ENCODE results near the gene ZNF513.
"Not testable (repeated sequence)": the region's sequence is repeated elsewhere in the genome, so short reads cannot be mapped to it uniquely, and the experiment has no call there.

Gene ZNF513

DNA sequence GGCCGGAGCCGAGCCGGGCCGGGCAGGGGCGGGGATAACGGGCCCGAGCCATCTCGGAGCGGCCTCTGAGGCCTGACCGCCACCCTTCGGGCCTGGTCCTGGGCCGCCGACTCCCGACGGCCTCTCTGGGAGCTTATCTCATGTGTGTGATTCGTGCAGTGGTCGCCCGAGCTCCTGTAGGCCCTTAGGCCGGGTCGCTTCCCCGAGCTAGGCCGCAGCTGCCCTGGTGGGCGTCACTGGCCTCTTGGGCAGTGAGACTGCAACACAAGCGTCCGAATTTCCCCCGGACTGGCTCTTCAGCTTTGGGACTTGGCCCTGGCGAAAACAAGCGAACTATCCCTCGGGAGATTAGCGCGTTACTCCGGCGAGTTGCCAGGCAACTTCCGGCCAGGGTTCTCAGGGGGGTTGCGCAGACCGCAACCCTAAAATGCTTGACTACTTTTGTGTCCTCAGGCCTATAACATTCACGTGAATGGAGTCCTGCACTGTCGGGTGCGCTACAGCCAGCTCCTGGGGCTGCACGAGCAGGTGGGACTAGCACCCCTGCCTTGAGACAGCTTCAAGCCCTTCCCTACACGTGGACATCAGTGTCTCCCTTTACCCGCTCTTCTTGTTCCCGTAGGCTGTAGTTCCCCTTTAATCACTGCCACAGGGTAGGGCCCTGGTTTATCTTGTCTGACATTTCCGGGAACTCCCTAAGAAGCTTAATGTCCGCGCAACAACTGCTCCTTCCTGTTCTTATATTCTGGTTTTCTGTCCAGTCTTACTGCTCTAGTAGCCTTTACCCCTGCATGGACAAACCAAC, 9.5 kb downstream of the ZNF513 start:
- intact Hi-C loops (cut with DNase I): loop anchor here (1.0 to 5.0 kb wide), 4 partner anchors 9 to 159 kb away; partner anchors contain the start of genes ATRAID, GTF3C2, NRBP1 and SLC5A6
- peak in 6 of 42 donors; percentile 5 to 54 (median 14) for DNase-seq

GRCh38 chr2:27370026-27370815, 10.3 kb downstream of the ZNF513 start, which contains the start of the genes EIF2B4 and SNX17:
Gene EIF2B4 (minus strand): TSS chr2:27370338. CDS start chr2:27370314, 24 bp downstream.
Gene SNX17 (plus strand): TSS chr2:27370616. CDS start chr2:27370744, 128 bp downstream.
- peak; percentile 97 to 100 (median 100) for DNase-seq
- intact Hi-C loops (cut with DNase I): loop anchor here (1.0 to 5.0 kb wide), 4 partner anchors 10 to 158 kb away; partner anchors contain the start of genes ATRAID, GTF3C2, NRBP1 and SLC5A6

DNA sequence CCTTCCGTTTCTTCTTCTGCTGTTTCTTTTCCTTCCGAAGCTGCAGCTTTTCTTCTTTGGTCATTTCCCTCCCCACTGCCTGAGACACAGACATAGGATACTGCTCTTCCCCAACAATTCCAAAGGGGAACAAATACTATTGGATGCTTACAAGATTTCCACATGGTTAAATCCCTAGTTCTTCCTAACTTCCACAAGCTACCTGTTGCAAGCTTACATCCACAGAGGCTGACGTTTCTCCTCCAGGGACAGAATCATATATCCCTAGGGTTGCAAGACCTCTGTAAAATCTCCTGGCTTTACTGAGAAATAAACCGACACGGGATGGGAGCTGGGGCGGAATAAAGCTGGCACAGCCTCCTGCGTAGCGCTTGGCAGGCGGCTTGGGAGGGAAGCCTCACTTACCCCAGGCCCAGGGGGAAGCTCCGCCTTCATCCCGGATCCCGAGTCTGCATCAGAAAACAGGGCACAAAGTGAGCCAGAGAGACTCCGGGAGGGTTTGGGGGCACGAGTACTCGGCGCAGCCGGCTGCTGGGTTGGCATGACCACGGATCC, 11.0 kb downstream of the ZNF513 start:
- intact Hi-C loops (cut with DNase I): loop anchor here (1.0 to 5.0 kb wide), 4 partner anchors 11 to 157 kb away; partner anchors contain the start of genes ATRAID, GTF3C2, NRBP1 and SLC5A6
- peak in 36 of 42 donors; percentile 24 to 78 (median 58) for DNase-seq

DNA sequence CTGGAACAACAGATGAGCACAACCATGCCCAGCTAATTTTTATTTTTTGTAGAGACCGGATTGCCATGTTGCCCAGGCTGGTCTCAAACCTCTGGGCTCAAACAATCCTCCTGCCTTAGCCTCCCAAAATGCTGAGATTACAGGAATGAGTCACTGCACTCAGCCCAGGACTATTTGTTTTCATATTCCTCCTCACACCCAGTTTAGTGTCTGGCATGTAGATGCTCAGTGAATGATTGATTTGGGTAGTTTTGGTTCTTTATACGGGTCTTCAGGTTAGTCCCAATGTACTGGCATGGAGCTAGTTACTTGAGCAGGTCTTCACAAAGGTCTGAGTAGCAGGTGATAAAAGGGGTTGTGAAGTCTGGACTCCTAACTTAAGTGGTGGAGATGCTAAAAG, 16.6 kb downstream of the ZNF513 start:
- intact Hi-C loops (cut with DNase I): no loop called here
- no peak for DNase-seq

DNA sequence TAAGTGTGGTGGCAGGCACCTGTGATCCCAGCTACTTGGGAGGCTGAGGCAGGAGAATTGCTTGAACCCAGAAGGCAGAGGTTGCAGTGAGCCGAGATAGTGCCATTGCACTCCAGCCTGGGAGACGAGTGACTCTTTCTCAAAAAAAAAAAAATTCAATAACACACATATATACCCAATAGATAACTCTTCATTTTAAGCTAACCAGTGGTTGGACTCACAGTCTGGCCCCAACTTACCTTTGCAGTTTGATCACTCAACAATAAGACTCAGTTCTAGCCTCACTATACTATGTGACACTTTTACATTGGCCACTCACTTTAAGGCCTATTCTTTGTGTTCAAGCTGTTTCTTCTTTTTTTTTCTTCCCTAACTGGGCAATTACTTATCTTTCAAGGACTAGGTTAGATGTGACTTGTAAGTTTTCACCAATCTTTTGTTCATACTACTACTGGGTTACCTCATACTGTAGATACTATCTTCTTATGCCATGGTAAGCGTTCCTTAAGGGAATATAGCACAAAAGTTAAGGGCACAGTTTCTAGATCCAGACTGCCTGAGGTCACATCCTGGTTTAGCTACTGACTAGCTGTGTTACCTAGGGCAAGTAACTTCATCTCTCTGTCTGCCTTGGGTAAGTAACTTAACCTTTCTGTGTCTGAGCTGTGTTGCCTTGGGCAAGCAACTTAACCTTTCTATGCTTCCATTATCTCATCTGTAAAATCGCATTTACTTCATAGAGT, 17.7 kb downstream of the ZNF513 start:
- no peak for DNase-seq
- intact Hi-C loops (cut with DNase I): no loop called here

DNA sequence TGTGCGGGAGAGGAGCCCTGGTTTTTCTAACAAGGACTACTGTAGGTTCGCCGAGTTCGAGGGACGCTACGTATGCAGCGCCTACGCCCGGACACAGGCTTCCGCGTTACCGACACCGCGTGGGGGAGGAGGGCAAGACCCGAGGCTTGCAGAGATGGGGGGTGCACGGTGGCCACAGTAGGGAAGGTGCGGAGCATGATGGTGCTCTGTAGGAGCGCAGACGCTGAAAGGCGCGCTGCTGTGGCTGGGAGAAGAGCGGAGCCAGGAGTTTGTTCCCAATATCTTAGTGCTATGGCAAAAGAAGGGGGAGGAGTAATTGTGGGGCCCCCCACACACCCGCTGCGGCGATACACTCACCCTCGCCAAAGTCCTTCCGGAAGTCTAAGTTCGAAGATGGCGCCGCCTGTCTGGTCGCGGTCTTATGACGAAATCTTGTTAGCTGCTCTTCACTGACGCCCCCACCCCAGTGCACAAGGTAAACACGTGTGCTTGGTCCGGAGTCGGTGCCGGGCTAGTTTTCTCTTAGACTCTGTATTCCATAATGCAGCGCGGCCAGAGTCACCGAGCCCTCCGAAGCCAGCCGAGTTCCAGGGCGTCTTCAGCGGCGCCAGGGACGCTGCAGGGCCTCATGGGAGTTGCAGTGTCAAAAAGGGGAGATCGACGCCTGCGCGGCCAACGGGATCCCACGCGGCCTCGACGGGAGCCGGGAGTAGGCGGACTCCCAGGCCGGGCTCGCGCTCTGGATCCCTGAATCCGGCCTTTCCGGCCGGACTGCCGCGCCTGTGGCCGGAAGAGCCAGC, 24.0 kb downstream of the ZNF513 start, which contains the start of gene GTF3C2:
Gene GTF3C2, minus strand, starts transcription at position 383 of the 800 bp plus-strand sequence. CDS start 13,210 bp downstream, outside the sequence.
- intact Hi-C loops (cut with DNase I): loop anchor here (2.0 kb wide), 3 partner anchors 14 to 72 kb away; partner anchors contain the start of genes EIF2B4, MPV17, NRBP1 and SNX17
- peak; percentile 88 to 98 (median 95) for DNase-seq

- intact Hi-C loops (cut with DNase I): loop anchor here (2.0 kb wide), 3 partner anchors 15 to 73 kb away; partner anchors contain the start of genes EIF2B4, MPV17, NRBP1 and SNX17
- peak in 18 of 42 donors; percentile 7 to 49 (median 29) for DNase-seq
These were observed 24.5 kb downstream of the ZNF513 start for GRCh38 chr2:27356056-27356381.

DNA sequence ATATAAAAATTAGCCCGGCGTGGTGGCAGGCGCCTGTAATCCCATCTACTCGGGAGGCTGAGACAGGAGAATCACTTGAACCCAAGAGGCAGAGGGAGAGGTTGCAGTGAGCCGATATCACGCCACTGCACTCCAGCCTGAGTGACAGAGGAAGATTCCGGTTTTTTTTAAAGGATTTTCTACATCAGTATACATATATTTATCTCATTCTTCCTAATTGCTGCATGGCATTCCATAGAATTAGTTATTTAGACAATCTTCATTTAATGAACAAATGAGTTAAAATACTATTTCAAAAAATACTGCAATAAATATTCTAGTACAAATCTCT, 26.0 kb downstream of the ZNF513 start:
- intact Hi-C loops (cut with DNase I): no loop called here
- DNase-seq: no peak

DNA sequence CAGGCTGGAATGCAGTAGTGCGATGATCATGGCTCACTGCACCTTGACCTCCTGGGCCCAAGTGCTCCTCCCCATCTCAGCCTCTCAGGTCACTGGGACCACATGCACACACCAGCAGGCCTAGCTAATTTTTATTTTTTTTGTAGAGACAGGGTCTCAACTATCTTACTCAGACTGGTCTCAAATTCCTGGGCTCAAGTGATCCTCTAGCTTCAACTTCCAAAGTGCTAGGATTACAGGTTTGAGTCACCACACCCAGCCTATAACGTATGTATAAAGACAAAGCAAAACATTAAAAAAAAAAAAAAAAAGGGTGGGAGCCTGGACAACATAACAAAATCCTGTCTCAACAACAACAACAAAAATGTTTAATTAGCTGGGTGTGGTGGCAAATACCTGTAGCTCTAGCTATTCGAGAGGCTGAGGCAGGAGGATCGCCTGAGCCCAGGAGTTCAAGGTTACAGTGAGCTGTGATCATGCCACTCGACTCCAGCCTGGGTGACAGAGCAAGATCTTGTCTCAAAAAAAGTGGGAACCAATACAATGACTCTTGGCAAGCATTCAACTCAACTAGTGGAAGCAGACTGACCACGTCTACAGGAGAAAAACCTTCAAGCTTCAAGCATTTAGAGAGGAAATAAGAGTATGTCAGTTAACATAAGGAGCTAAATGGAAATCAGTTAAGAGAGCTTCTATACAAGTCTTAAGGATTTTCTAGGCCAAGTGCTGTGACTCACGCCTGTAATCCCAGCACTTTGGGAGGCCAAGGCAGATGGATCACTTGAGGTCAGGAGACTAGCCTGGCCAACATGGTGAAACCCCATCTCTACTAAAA, 26.6 kb downstream of the ZNF513 start:
- DNase-seq: no peak
- intact Hi-C loops (cut with DNase I): no loop called here

DNA sequence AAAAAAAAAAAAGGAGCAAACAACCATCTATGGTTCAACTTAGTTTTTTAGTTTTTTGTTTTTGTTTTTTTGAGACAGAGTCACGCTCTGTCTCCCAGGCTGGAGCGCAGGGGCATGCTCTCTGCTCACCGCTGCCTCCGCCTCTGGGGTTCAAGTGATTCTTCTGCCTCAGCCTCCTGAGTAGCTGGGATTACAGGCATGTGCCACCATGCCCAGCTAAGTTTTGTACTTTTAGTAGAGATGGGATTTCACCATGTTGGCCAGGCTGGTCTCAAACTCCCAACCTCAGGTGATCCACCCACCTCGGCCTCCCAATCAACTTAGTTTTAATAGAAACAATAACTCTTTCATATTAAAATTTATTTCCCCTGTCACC, 27.2 kb downstream of the ZNF513 start:
- intact Hi-C loops (cut with DNase I): not testable (repeated sequence)

GRCh38 chr2:27351802-27352598, 28.5 kb downstream of the ZNF513 start:
- no peak for DNase-seq
- intact Hi-C loops (cut with DNase I): no loop called here

More for the DNA sequence above, 27.2 kb downstream of the ZNF513 start:
- DNase-seq: not testable (repeated sequence)

DNA sequence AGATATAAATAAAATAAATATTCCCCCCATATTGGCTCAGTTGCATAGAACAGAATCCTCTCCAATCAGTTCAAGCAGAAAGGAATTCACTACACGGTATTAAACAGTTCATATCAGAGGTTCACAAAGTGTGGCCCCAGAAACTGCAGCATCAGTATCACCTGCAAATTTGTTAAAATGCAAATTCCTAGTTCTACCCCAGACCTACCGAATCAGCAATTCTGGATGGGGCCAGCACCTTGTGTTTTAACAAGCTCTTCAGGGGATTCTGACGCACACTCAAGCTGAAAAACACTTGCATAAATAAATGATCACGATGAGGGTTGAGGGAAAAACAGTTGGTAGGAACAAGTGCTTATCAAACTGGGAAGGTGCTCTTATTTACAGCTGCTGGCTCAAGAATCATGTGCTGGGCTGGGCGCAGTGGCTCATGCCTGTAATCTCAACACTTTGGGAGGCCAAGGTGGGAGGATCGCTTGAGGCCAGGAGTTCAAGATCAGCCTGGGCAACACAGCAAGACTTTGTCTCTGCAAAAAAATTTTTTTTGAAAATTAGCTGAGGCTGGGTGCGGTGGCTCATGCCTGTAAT, 30.3 kb downstream of the ZNF513 start:
- DNase-seq: no peak
- intact Hi-C loops (cut with DNase I): no loop called here

- DNase-seq: no peak
- intact Hi-C loops (cut with DNase I): no loop called here
These were observed 32.9 kb downstream of the ZNF513 start for GRCh38 chr2:27347641-27348040.

- intact Hi-C loops (cut with DNase I): no loop called here
- no peak for DNase-seq
These were observed 44.4 kb downstream of the ZNF513 start for GRCh38 chr2:27336173-27336572.

DNA sequence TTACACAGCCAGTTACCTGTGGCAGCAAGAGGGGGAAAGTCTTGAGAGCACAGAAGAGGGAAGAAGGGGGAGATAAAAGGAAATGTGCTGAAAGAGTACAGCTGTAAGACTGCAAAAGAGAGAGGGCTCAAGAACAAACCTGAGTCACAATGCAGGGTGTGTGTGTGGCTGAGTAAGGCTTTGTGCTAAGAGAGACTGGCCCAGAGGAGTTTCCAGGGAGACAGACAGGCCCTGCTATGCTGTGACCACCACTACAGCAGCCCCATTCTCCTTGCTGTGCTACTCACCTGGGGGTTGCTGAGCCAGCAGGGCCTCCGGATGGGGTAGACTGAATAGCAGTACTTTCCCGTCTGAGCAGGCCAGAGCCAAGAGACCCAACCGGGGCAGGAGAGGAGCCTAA, 45.2 kb downstream of the ZNF513 start:
- no peak for DNase-seq
- intact Hi-C loops (cut with DNase I): no loop called here

Data from head of caudate nucleus (tissue), 42 donors.